Gastrocnemius medialis (tissue), 4 donors: ENCODE data around the gene GABARAP. TPM values are rescaled to one million over a fixed set of nuclear protein-coding genes. Genes with fewer than 3 reads are reported as not detected.

Experiments
- ATAC-seq, 2 donors: fragments of 150-250 bp; one replicate each; pipeline ENCODE4 v1.9.1; 2016
- DNase-seq, 2 donors: peaks; one replicate each; pipeline ENCODE4 v3.0.0-alpha.2; 2019
- H3K27ac ChIP-seq, 4 donors: fragments of 200-600 bp; sonication (generic); 1 replicate in 1 of 4; 2 replicates in 3 of 4; pipeline ENCODE4 v1.5.1; 2016 to 2018; ENCODE audit warnings: mild to moderate bottlenecking in 2 of 4, moderate library complexity in 1 of 4
- H3K27me3 ChIP-seq, 3 donors: fragments of 200-600 bp; sonication (generic) in 2 of 3; 1 replicate in 1 of 3; 2 replicates in 2 of 3; pipeline versions ENCODE4 v1.5.1 to v1.6.0; 2016 to 2019; ENCODE audit warnings: mild to moderate bottlenecking in 1 of 3, moderate library complexity in 1 of 3
- H3K36me3 ChIP-seq, 2 donors: fragments of 200-600 bp; sonication (generic) in 1 of 2; one replicate each; pipeline ENCODE4 v1.5.1; 2017 to 2018
- H3K4me1 ChIP-seq, 2 donors: fragments of 200-600 bp; sonication (generic) in 1 of 2; one replicate each; pipeline ENCODE4 v1.5.1; 2016 to 2017; ENCODE audit warnings: mild to moderate bottlenecking in 2 of 2
- H3K4me3 ChIP-seq, 4 donors: fragments of 200-600 bp; sonication (generic) in 3 of 4; 1 replicate in 1 of 4; 2 replicates in 3 of 4; pipeline ENCODE4 v1.5.1; 2016 to 2019; ENCODE audit warnings: mild to moderate bottlenecking in 2 of 4
- H3K9me3 ChIP-seq, 3 donors: fragments of 200-600 bp; sonication (generic) in 2 of 3; 1 replicate in 1 of 3; 2 replicates in 2 of 3; pipeline ENCODE4 v1.5.1; 2016 to 2019
- CTCF ChIP-seq, 5 experiments: fragments of 450-650 bp in 3 of 5; fragments of 200-600 bp in 2 of 5; sonication (generic) in 2 of 5; IDR thresholded peaks in 4 of 5; conservative IDR thresholded peaks in 1 of 5; 1 replicate in 4 of 5; 2 replicates in 1 of 5; pipeline ENCODE4 v1.5.1; 2016 to 2019; ENCODE audit warnings: antibody characterized with exemption in 5 of 5, mild to moderate bottlenecking in 3 of 5, moderate library complexity in 3 of 5
- POLR2A ChIP-seq, 2 donors: fragments of 450-650 bp; IDR thresholded peaks; one replicate each; pipeline ENCODE4 v1.6.1; 2017; ENCODE audit warnings: antibody characterized with exemption in 2 of 2, mild to moderate bottlenecking in 2 of 2, moderate library complexity in 2 of 2
- in situ Hi-C, 4 donors: fragments of 200-750 bp; cut with MboI; loops; one replicate each; pipeline versions ENCODE4 v1.15.0 to v1.8.0; 2017; ENCODE audit warnings: low sequenced_read_pairs in 4 of 4
- intact Hi-C: fragments of 100-400 bp; cut with DNase I; formaldehyde crosslinking; loops from one replicate; pipeline ENCODE4 v1.15.1; 2023; ENCODE audit warnings: low total_unique reads
- total RNA-seq, 4 donors: library from RNA; depleted of rRNA; stranded (reverse); fragments of >200 nt; gene quantifications; one replicate each; pipeline versions ENCODE4 v1.1.0 to v1.2.3, GENCODE V29; 2016

Gene GABARAP
- total RNA-seq, 4 donors from 2014 or later = 207 to 626 (median 258) TPM

- no peak for DNase-seq
- Histone ChIP-seq H3K27ac (peak overlapping the region; percentile 98 to 100 (median 98)), H3K9me3 (no peaks in the 10 kb centered on the region), H3K4me3 (peak overlapping the region; percentile 69 to 98 (median 81)), H3K27me3 (no peaks in the 10 kb centered on the region), H3K36me3 (peaks cover 0 to 28% of the 10 kb centered on the region in 2 donors), H3K4me1 (peaks cover 43 to 44% of the 10 kb centered on the region in 2 donors)
- no peak for TF ChIP-seq POLR2A (IDR thresholded peaks at IDR 0.05)
- no peak for TF ChIP-seq CTCF (IDR thresholded peaks at IDR 0.05 in 4 of 5, conservative IDR thresholded peaks at IDR 0.05 in 1 of 5)
- in situ Hi-C loops = loop anchor here in 1 of 4 donors (10.0 kb wide), 1 partner anchor 54 kb away; the partner anchor contains the start of gene EIF5A
- intact Hi-C loops = loop anchor here (5.0 kb wide), 2 partner anchors 321 to 436 kb away; partner anchors contain the start of genes TP53 and WRAP53
- ATAC-seq = no peak
These were observed 8.7 kb upstream of the GABARAP start for GRCh38 chr17:7250695-7251627.

GRCh38 chr17:7249830-7250229, 7.6 kb upstream of the GABARAP start:
- no peak for ATAC-seq
- peaks cover 43 to 44% of the 10 kb centered on the region in 2 donors for H3K4me1 ChIP-seq
- DNase-seq = no peak
- H3K9me3 ChIP-seq = no peaks in the 10 kb centered on the region
- in situ Hi-C loops = loop anchor here in 1 of 4 donors (10.0 kb wide), 1 partner anchor 55 kb away; the partner anchor contains the start of gene EIF5A
- peaks cover 0 to 28% of the 10 kb centered on the region in 2 donors for H3K36me3 ChIP-seq
- TF ChIP-seq CTCF (IDR thresholded peaks at IDR 0.05 in 4 of 5, conservative IDR thresholded peaks at IDR 0.05 in 1 of 5) = no peak
- TF ChIP-seq POLR2A (IDR thresholded peaks at IDR 0.05) = no peak
- intact Hi-C loops = loop anchor here (2.0 to 5.0 kb wide), 3 partner anchors 233 to 437 kb away; partner anchors contain the start of genes TP53 and WRAP53
- peak overlapping the region; percentile 69 to 98 (median 81) for H3K4me3 ChIP-seq
- no peaks in the 10 kb centered on the region for H3K27me3 ChIP-seq
- H3K27ac ChIP-seq = peak overlapping the region; percentile 98 to 100 (median 98)

- DNase-seq = peak in 1 of 2 donors; percentile 45
- H3K36me3 ChIP-seq = peaks cover 0 to 29% of the 10 kb centered on the region in 2 donors
- peak overlapping the region; percentile 69 to 98 (median 81) for H3K4me3 ChIP-seq
- no peak for TF ChIP-seq CTCF (IDR thresholded peaks at IDR 0.05 in 4 of 5, conservative IDR thresholded peaks at IDR 0.05 in 1 of 5)
- H3K9me3 ChIP-seq = no peaks in the 10 kb centered on the region
- intact Hi-C loops (loop anchor here (2.0 kb wide), 1 partner anchor 234 kb away; no protein-coding TSS in a partner anchor), in situ Hi-C loops (no loop called here)
- no peaks in the 10 kb centered on the region for H3K27me3 ChIP-seq
- H3K4me1 ChIP-seq = peaks cover 43 to 44% of the 10 kb centered on the region in 2 donors
- peak in 1 of 2 donors; percentile 7 for ATAC-seq
- peak overlapping the region; percentile 98 to 100 (median 98) for H3K27ac ChIP-seq
These were observed 7.0 kb upstream of the GABARAP start for GRCh38 chr17:7249214-7249613.

GRCh38 chr17:7248796-7249195, 6.5 kb upstream of the GABARAP start:
- H3K9me3 ChIP-seq = no peaks in the 10 kb centered on the region
- H3K4me1 ChIP-seq = peaks cover 43 to 44% of the 10 kb centered on the region in 2 donors
- ATAC-seq (peak; percentile 65 to 67), DNase-seq (peak; percentile 74 to 91)
- intact Hi-C loops = loop anchor here (2.0 kb wide), 1 partner anchor 234 kb away; no protein-coding TSS in a partner anchor
- H3K4me3 ChIP-seq = peak overlapping the region in 3 of 4 donors; percentile 37 to 81 (median 69)
- TF ChIP-seq POLR2A (IDR thresholded peaks at IDR 0.05) (peak; percentile 80 to 87), CTCF (IDR thresholded peaks at IDR 0.05 in 4 of 5, conservative IDR thresholded peaks at IDR 0.05 in 1 of 5) (no peak)
- peaks cover 0 to 32% of the 10 kb centered on the region in 2 donors for H3K36me3 ChIP-seq
- peak overlapping the region; percentile 98 to 100 (median 98) for H3K27ac ChIP-seq
- no peaks in the 10 kb centered on the region for H3K27me3 ChIP-seq
- in situ Hi-C loops = no loop called here
